GM12878 (cell line): ENCODE measurements around the gene CST6. TPM values are rescaled to one million over a fixed set of nuclear protein-coding genes. Genes with fewer than 3 reads are reported as not detected.

Experiments used
- CHD2 ChIP-seq: IDR thresholded peaks from 2 replicates; pipeline ENCODE4 v1.6.1; 2011; ENCODE audit warnings: low read depth, low read length, improper control_type of control experiment, borderline replicate concordance
- ETV6 ChIP-seq, 2 experiments: fragments of 450-650 bp in 1 of 2; IDR thresholded peaks in 1 of 2; conservative IDR thresholded peaks in 1 of 2; 2 replicates each; pipeline ENCODE4 v1.6.1; 2014; ENCODE audit warnings: antibody characterized with exemption in 1 of 2, borderline replicate concordance in 1 of 2, low read depth in 1 of 2, mild to moderate bottlenecking in 1 of 2, moderate library complexity in 1 of 2
- FOXM1 ChIP-seq: IDR thresholded peaks from 2 replicates; pipeline ENCODE4 v1.6.1; 2012; ENCODE audit warnings: low read depth, mild to moderate bottlenecking, inconsistent platforms, low read length, moderate library complexity
- IRF4 ChIP-seq: IDR thresholded peaks from 2 replicates; pipeline ENCODE4 v1.6.1; 2011; ENCODE audit warnings: low read depth, low read length
- LARP7 ChIP-seq: fragments of 450-650 bp; IDR thresholded peaks from 2 replicates; pipeline ENCODE4 v1.6.1; 2017; ENCODE audit warnings: mild to moderate bottlenecking
- MYB ChIP-seq: fragments of 150-350 bp; IDR thresholded peaks from 2 replicates; pipeline ENCODE4 v1.6.1; 2014; ENCODE audit warnings: mild to moderate bottlenecking, low read depth, low read length, borderline replicate concordance
- NFXL1 ChIP-seq: fragments of 450-650 bp; IDR thresholded peaks from 2 replicates; pipeline ENCODE4 v1.6.1; 2017; ENCODE audit warnings: antibody characterized with exemption, mild to moderate bottlenecking, borderline replicate concordance
- PAX5 ChIP-seq: IDR thresholded peaks from 2 replicates; pipeline ENCODE4 v1.6.1; 2011; ENCODE audit warnings: low read depth, low read length, borderline replicate concordance
- RELA ChIP-seq: fragments of 450-650 bp; IDR thresholded peaks from 2 replicates; pipeline ENCODE4 v1.8.0; 2014; ENCODE audit warnings: borderline replicate concordance; ENCODE audit not compliant: partially characterized antibody
- RFX5 ChIP-seq: IDR thresholded peaks from 2 replicates; pipeline ENCODE4 v1.6.1; 2011; ENCODE audit warnings: low read depth, low read length, improper control_type of control experiment
- SMC3 ChIP-seq: IDR thresholded peaks from 2 replicates; pipeline ENCODE4 v1.6.1; 2011; ENCODE audit warnings: low read length, improper control_type of control experiment, borderline replicate concordance
- TBL1XR1 ChIP-seq: IDR thresholded peaks from 2 replicates; pipeline ENCODE4 v1.6.1; 2012; ENCODE audit warnings: low read depth, low read length, improper control_type of control experiment
- TCF3 ChIP-seq: IDR thresholded peaks from 2 replicates; pipeline ENCODE4 v1.6.1; 2012; ENCODE audit warnings: low read depth, mild to moderate bottlenecking, low read length, borderline replicate concordance; ENCODE audit not compliant: insufficient read depth
- WRNIP1 ChIP-seq: IDR thresholded peaks from 2 replicates; pipeline ENCODE4 v1.6.1; 2011; ENCODE audit warnings: low read depth, low read length, improper control_type of control experiment, borderline replicate concordance
- YY1 ChIP-seq: IDR thresholded peaks from 2 replicates; pipeline ENCODE4 v1.6.1; 2011; ENCODE audit warnings: low read depth, mild to moderate bottlenecking, low read length
- ZNF384 ChIP-seq: IDR thresholded peaks from 2 replicates; pipeline ENCODE4 v1.6.1; 2012; ENCODE audit warnings: low read depth, mild to moderate bottlenecking, low read length, improper control_type of control experiment, borderline replicate concordance
- polyA plus RNA-seq, 11 experiments: library from polyadenylated mRNA; depleted of rRNA in 4 of 11; unstranded in 6 of 11; stranded (reverse) in 5 of 11; fragments of >200 nt; fragmentation: Nextera tagmentation in 4 of 11; fragmentation: Illumina TruSeq in 1 of 11; extraction: Ambion mirVana in 4 of 11; extraction: Trizol in 1 of 11; gene quantifications; 1 replicate in 1 of 11; 2 replicates in 10 of 11; pipeline versions ENCODE4 v1.2.1 to v1.2.3, GENCODE V29; 2011 to 2016; ENCODE audit warnings: inconsistent platforms in 2 of 11, missing spikeins in 2 of 11, low read depth in 1 of 11
- total RNA-seq, 4 experiments: library from RNA; depleted of rRNA in 3 of 4; stranded (reverse); fragments of >200 nt in 3 of 4; fragmentation: Illumina TruSeq in 1 of 4; extraction: Trizol in 1 of 4; gene quantifications; 2 replicates each; pipeline versions ENCODE4 v1.2.1 to v1.2.3, GENCODE V29; 2013 to 2021
- TF ChIP-seq, protein P1 (sequence below): fragments of 450-650 bp; IDR thresholded peaks from 2 replicates; pipeline ENCODE4 v1.6.1; 2017; ENCODE audit warnings: mild to moderate bottlenecking, moderate library complexity
- TF ChIP-seq, protein P2 (sequence below): fragments of 450-650 bp; IDR thresholded peaks from 2 replicates; pipeline ENCODE4 v1.6.1; 2017; ENCODE audit warnings: low read depth, mild to moderate bottlenecking, moderate library complexity
- TF ChIP-seq, protein P3 (sequence below): fragments of 450-650 bp; formaldehyde crosslinking; IDR thresholded peaks from 2 replicates; pipeline ENCODE4 v1.4.0; 2022; ENCODE audit warnings: mild to moderate bottlenecking, moderate library complexity

CST6 gene
- total and polyA plus RNA-seq, 10 of the 15 experiments (the other 5 are each of a cell fraction or from before 2014, with no cell fraction given), result not detected

DNA sequence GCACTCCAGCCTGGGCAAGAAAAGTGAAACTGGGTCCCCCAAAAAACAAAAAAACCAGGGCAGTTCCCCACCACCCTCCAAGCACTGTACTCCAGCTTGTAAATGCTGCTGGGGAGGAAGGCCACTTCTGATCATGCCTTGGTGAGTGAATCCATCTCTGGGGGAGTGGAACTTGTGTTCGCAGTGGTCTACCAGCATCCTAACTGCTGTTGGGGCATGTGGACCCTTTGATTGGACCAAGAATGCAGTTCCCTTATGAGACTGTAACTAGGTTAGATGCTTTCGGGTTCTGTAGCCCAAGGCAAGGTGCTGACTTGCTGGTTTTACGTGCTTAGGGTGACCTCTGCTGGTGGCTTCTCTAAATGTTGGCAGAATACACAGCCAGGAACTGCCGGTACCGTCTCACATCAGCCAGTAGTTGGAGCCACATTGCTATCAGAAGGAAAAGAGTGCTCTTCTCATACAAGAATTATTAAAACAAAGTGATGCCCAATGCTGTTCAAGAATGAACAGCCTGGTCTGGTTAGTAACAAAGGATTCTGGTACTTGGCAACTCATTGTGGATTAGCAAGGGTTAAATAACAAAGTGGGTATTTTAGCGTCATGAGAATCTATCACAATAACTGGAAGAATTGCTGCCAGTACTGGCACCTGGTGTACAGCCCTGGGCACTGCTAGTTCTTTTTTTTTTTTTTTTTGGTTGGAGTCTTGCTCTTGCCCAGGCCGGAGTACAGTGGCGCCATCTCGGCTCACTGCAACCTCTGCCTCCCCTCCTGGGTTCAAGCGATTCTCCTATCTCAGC lies 22.8 kb upstream of the CST6 start (continued):
- TF ChIP-seq NFXL1 (no peak), LARP7 (no peak), ETV6 (conservative IDR thresholded peaks at IDR 0.05 in 1 of 2, IDR thresholded peaks at IDR 0.05 in 1 of 2; ENCODE audit: borderline replicate concordance in 1 of 2, low read depth in 1 of 2) (no peak), YY1 (peak; percentile 58), RFX5 (peak; percentile 69; the same call in 1 of the 2 replicates), IRF4 (peak; percentile 65; the same call in 1 of the 2 replicates), RELA (peak; percentile 29), MYB (no peak), ZNF384 (peak; percentile 78), TBL1XR1 (0 out of 2 replicates have a peak, but pooled peaks have one; percentile 34), CHD2 (no peak), FOXM1 (peak; percentile 51; the same call in 1 of the 2 replicates), SMC3 (peak; percentile 93), PAX5 (no peak), TCF3 (no peak), WRNIP1 (0 out of 2 replicates have a peak, but pooled peaks have one; percentile 87)
- TF ChIP-seq, protein P1, sequence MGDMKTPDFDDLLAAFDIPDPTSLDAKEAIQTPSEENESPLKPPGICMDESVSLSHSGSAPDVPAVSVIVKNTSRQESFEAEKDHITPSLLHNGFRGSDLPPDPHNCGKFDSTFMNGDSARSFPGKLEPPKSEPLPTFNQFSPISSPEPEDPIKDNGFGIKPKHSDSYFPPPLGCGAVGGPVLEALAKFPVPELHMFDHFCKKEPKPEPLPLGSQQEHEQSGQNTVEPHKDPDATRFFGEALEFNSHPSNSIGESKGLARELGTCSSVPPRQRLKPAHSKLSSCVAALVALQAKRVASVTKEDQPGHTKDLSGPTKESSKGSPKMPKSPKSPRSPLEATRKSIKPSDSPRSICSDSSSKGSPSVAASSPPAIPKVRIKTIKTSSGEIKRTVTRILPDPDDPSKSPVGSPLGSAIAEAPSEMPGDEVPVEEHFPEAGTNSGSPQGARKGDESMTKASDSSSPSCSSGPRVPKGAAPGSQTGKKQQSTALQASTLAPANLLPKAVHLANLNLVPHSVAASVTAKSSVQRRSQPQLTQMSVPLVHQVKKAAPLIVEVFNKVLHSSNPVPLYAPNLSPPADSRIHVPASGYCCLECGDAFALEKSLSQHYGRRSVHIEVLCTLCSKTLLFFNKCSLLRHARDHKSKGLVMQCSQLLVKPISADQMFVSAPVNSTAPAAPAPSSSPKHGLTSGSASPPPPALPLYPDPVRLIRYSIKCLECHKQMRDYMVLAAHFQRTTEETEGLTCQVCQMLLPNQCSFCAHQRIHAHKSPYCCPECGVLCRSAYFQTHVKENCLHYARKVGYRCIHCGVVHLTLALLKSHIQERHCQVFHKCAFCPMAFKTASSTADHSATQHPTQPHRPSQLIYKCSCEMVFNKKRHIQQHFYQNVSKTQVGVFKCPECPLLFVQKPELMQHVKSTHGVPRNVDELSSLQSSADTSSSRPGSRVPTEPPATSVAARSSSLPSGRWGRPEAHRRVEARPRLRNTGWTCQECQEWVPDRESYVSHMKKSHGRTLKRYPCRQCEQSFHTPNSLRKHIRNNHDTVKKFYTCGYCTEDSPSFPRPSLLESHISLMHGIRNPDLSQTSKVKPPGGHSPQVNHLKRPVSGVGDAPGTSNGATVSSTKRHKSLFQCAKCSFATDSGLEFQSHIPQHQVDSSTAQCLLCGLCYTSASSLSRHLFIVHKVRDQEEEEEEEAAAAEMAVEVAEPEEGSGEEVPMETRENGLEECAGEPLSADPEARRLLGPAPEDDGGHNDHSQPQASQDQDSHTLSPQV, result peak; percentile 85
- TF ChIP-seq, protein P2, sequence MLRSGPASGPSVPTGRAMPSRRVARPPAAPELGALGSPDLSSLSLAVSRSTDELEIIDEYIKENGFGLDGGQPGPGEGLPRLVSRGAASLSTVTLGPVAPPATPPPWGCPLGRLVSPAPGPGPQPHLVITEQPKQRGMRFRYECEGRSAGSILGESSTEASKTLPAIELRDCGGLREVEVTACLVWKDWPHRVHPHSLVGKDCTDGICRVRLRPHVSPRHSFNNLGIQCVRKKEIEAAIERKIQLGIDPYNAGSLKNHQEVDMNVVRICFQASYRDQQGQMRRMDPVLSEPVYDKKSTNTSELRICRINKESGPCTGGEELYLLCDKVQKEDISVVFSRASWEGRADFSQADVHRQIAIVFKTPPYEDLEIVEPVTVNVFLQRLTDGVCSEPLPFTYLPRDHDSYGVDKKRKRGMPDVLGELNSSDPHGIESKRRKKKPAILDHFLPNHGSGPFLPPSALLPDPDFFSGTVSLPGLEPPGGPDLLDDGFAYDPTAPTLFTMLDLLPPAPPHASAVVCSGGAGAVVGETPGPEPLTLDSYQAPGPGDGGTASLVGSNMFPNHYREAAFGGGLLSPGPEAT, result no peak
- TF ChIP-seq, protein P3, sequence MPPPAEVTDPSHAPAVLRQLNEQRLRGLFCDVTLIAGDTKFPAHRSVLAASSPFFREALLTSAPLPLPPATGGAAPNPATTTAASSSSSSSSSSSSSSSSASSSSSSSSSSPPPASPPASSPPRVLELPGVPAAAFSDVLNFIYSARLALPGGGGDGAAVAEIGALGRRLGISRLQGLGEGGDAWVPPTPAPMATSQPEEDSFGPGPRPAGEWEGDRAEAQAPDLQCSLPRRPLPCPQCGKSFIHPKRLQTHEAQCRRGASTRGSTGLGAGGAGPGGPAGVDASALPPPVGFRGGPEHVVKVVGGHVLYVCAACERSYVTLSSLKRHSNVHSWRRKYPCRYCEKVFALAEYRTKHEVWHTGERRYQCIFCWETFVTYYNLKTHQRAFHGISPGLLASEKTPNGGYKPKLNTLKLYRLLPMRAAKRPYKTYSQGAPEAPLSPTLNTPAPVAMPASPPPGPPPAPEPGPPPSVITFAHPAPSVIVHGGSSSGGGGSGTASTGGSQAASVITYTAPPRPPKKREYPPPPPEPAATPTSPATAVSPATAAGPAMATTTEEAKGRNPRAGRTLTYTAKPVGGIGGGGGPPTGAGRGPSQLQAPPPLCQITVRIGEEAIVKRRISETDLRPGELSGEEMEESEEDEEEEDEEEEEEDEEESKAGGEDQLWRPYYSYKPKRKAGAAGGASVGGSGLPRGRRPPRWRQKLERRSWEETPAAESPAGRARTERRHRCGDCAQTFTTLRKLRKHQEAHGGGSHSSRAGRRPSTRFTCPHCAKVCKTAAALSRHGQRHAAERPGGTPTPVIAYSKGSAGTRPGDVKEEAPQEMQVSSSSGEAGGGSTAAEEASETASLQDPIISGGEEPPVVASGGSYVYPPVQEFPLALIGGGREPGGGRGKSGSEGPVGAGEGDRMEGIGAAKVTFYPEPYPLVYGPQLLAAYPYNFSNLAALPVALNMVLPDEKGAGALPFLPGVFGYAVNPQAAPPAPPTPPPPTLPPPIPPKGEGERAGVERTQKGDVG (CRISPR knock-in tag), result no peak
